HepG2 (cell line): Measurements from ENCODE around the gene HOXA5. TPM values are rescaled to one million over a fixed set of nuclear protein-coding genes. Genes with fewer than 3 reads are reported as not detected.

ENCODE experiments used
- EZH2 ChIP-seq: conservative IDR thresholded peaks from 2 replicates; pipeline ENCODE4 v1.6.1; 2012; ENCODE audit warnings: mild to moderate bottlenecking, low read depth, low read length, moderate library complexity
- HDAC6 ChIP-seq: fragments of 200-600 bp; sonication (generic); IDR thresholded peaks from 2 replicates; pipeline ENCODE4 v1.7.0; 2017; ENCODE audit warnings: mild to moderate bottlenecking, antibody characterized with exemption, low read length, low read depth
- IRX3 ChIP-seq: sonication (generic); formaldehyde crosslinking; IDR thresholded peaks from 2 replicates; pipeline ENCODE4 v1.8.1; 2023; ENCODE audit warnings: mild to moderate bottlenecking, low read depth, missing genetic modification reagents, borderline replicate concordance
- NR1H2 ChIP-seq: sonication (generic); formaldehyde crosslinking; IDR thresholded peaks from 2 replicates; pipeline ENCODE4 v1.8.1; 2022; ENCODE audit warnings: low read depth, missing genetic modification reagents, borderline replicate concordance
- NR3C1 ChIP-seq: sonication (generic); formaldehyde crosslinking; IDR thresholded peaks from 2 replicates; pipeline ENCODE4 v1.4.0; 2020; ENCODE audit warnings: missing genetic modification reagents
- SMARCC2 ChIP-seq: fragments of 450-650 bp; IDR thresholded peaks from 2 replicates; pipeline ENCODE4 v1.6.1; 2017; ENCODE audit warnings: antibody characterized with exemption, mild to moderate bottlenecking
- SP4 ChIP-seq: sonication (generic); formaldehyde crosslinking; IDR thresholded peaks from 2 replicates; pipeline ENCODE4 v1.8.1; 2023; ENCODE audit warnings: mild to moderate bottlenecking, missing genetic modification reagents
- ZMAT3 ChIP-seq: sonication (generic); formaldehyde crosslinking; conservative IDR thresholded peaks from 2 replicates; pipeline ENCODE4 v1.7.0; 2021; ENCODE audit warnings: missing genetic modification reagents
- ZMYM2 ChIP-seq: sonication (generic); formaldehyde crosslinking; IDR thresholded peaks from 2 replicates; pipeline ENCODE4 v1.8.0; 2022; ENCODE audit warnings: mild to moderate bottlenecking, missing genetic modification reagents
- ZNF34 ChIP-seq: sonication (generic); formaldehyde crosslinking; IDR thresholded peaks from 2 replicates; pipeline ENCODE4 v1.4.0; 2020; ENCODE audit warnings: mild to moderate bottlenecking, missing genetic modification reagents, borderline replicate concordance
- ZNF468 ChIP-seq: sonication (generic); formaldehyde crosslinking; IDR thresholded peaks from 2 replicates; pipeline ENCODE4 v1.8.0; 2022; ENCODE audit warnings: mild to moderate bottlenecking, moderate library complexity, missing genetic modification reagents
- ZNF556 ChIP-seq: sonication (generic); formaldehyde crosslinking; IDR thresholded peaks from 2 replicates; pipeline ENCODE4 v1.4.0; 2020; ENCODE audit warnings: mild to moderate bottlenecking, missing genetic modification reagents, borderline replicate concordance
- ZSCAN22 ChIP-seq: sonication (generic); formaldehyde crosslinking; IDR thresholded peaks from 2 replicates; pipeline ENCODE4 v1.4.0; 2020; ENCODE audit warnings: mild to moderate bottlenecking, missing genetic modification reagents
- polyA plus RNA-seq, 8 experiments: library from polyadenylated mRNA; depleted of rRNA in 3 of 8; stranded (reverse) in 7 of 8; unstranded in 1 of 8; fragments of >200 nt; fragmentation: Illumina TruSeq in 4 of 8; extraction: Trizol in 4 of 8; gene quantifications; 2 replicates each; pipeline versions ENCODE4 v1.2.1 to v1.2.3, GENCODE V29; 2011 to 2016; ENCODE audit warnings: low read depth in 4 of 8, missing spikeins in 1 of 8, mixed read lengths in 1 of 8; ENCODE audit not compliant: insufficient read depth in 1 of 8
- total RNA-seq, 5 experiments: library from RNA; depleted of rRNA; stranded (reverse); fragments of >200 nt; fragmentation: Illumina TruSeq; extraction: Trizol; gene quantifications; 2 replicates each; pipeline ENCODE4 v1.2.3, GENCODE V29; 2016; ENCODE audit warnings: low read depth in 1 of 5
- TF ChIP-seq, protein P1 (sequence below): sonication (generic); formaldehyde crosslinking; IDR thresholded peaks from 2 replicates; pipeline ENCODE4 v1.8.0; 2022; ENCODE audit warnings: mild to moderate bottlenecking, missing genetic modification reagents, borderline replicate concordance
- TF ChIP-seq, protein P2 (sequence below): sonication (generic); formaldehyde crosslinking; IDR thresholded peaks from 2 replicates; pipeline ENCODE4 v1.4.0; 2020; ENCODE audit warnings: missing genetic modification reagents, borderline replicate concordance
- TF ChIP-seq, protein P3 (sequence below): sonication (generic); formaldehyde crosslinking; IDR thresholded peaks from 2 replicates; pipeline ENCODE4 v1.4.0; 2020; ENCODE audit warnings: mild to moderate bottlenecking, low read depth, missing genetic modification reagents
- TF ChIP-seq, protein P4 (sequence below): sonication (generic); formaldehyde crosslinking; IDR thresholded peaks from 2 replicates; pipeline ENCODE4 v1.9.0; 2021; ENCODE audit warnings: missing genetic modification reagents, borderline replicate concordance
- TF ChIP-seq, protein P5 (sequence below): sonication (generic); formaldehyde crosslinking; IDR thresholded peaks from 2 replicates; pipeline ENCODE4 v1.4.0; 2020; ENCODE audit warnings: missing genetic modification reagents, mild to moderate bottlenecking, borderline replicate concordance
- TF ChIP-seq, protein P6 (sequence below): IDR thresholded peaks from 2 replicates; pipeline ENCODE4 v1.6.1; 2016

HOXA5 gene
- total and polyA plus RNA-seq, 2 of the 13 experiments (the other 11 are each of a cell fraction or from before 2014, with no cell fraction given), result 3.2 to 3.6 TPM

DNA sequence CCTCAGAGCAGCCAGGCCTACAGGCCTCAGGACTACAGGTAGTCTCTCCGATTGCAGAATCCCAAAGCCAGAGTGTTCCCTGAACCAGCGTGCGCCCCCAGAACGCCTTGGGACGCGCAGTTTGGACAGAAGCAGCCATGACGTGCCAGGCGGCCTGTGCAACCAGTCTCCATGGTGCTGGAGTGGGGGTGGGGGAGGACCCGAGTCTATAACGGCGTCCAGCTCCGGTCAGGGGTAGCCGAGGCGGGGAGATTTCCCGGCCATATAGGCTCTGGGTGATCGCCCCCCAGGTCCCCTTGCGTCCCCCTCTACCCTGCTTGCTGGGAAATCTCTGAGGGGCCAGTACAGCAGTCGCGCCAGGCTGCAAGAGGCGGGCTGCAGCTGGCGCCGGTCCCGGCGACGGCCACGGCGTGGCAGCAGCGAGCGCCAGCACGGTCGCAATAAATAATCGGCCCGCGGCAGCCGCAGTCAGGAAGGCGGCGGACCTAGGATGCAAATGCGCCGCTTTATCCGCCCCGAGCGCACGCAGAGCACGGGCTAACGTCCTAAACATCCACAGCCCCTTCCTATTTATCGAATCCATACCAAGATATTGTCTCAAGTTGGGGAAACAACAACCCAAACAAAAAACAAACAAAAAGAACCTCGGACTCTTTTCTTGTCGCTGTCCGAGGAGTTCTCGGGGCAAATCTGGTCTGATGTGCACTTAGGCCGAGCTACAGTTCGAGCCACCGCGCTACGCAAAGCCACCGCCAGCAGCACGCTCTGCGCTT, 7.3 kb upstream of the HOXA5 start (continued):
- TF ChIP-seq ZMAT3 (CRISPR knock-in tag) (peak; percentile 65; the same call in 1 of the 2 replicates), SMARCC2 (no peak), EZH2 (no peak), ZMYM2 (CRISPR knock-in tag) (no peak), SP4 (CRISPR knock-in tag) (peak; percentile 70), HDAC6 (no peak), ZNF468 (CRISPR knock-in tag) (no peak), ZNF34 (CRISPR knock-in tag) (no peak), IRX3 (CRISPR knock-in tag) (no peak), ZNF556 (CRISPR knock-in tag) (0 out of 2 replicates have a peak, but pooled peaks have one; percentile 10), NR1H2 (CRISPR knock-in tag) (no peak; the same call in 1 of the 2 replicates), ZSCAN22 (CRISPR knock-in tag) (no peak), NR3C1 (no peak)
- TF ChIP-seq, protein P1, sequence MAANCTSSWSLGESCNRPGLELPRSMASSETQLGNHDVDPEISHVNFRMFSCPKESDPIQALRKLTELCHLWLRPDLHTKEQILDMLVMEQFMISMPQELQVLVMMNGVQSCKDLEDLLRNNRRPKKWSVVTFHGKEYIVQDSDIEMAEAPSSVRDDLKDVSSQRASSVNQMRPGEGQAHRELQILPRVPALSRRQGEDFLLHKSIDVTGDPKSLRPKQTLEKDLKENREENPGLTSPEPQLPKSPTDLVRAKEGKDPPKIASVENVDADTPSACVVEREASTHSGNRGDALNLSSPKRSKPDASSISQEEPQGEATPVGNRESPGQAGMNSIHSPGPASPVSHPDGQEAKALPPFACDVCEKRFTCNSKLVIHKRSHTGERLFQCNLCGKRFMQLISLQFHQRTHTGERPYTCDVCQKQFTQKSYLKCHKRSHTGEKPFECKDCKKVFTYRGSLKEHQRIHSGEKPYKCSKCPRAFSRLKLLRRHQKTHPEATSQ, result no peak
- TF ChIP-seq, protein P2, sequence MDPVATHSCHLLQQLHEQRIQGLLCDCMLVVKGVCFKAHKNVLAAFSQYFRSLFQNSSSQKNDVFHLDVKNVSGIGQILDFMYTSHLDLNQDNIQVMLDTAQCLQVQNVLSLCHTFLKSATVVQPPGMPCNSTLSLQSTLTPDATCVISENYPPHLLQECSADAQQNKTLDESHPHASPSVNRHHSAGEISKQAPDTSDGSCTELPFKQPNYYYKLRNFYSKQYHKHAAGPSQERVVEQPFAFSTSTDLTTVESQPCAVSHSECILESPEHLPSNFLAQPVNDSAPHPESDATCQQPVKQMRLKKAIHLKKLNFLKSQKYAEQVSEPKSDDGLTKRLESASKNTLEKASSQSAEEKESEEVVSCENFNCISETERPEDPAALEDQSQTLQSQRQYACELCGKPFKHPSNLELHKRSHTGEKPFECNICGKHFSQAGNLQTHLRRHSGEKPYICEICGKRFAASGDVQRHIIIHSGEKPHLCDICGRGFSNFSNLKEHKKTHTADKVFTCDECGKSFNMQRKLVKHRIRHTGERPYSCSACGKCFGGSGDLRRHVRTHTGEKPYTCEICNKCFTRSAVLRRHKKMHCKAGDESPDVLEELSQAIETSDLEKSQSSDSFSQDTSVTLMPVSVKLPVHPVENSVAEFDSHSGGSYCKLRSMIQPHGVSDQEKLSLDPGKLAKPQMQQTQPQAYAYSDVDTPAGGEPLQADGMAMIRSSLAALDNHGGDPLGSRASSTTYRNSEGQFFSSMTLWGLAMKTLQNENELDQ, result no peak
- TF ChIP-seq, protein P3, sequence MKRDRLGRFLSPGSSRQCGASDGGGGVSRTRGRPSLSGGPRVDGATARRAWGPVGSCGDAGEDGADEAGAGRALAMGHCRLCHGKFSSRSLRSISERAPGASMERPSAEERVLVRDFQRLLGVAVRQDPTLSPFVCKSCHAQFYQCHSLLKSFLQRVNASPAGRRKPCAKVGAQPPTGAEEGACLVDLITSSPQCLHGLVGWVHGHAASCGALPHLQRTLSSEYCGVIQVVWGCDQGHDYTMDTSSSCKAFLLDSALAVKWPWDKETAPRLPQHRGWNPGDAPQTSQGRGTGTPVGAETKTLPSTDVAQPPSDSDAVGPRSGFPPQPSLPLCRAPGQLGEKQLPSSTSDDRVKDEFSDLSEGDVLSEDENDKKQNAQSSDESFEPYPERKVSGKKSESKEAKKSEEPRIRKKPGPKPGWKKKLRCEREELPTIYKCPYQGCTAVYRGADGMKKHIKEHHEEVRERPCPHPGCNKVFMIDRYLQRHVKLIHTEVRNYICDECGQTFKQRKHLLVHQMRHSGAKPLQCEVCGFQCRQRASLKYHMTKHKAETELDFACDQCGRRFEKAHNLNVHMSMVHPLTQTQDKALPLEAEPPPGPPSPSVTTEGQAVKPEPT (CRISPR knock-in tag), result no peak
- TF ChIP-seq, protein P4, sequence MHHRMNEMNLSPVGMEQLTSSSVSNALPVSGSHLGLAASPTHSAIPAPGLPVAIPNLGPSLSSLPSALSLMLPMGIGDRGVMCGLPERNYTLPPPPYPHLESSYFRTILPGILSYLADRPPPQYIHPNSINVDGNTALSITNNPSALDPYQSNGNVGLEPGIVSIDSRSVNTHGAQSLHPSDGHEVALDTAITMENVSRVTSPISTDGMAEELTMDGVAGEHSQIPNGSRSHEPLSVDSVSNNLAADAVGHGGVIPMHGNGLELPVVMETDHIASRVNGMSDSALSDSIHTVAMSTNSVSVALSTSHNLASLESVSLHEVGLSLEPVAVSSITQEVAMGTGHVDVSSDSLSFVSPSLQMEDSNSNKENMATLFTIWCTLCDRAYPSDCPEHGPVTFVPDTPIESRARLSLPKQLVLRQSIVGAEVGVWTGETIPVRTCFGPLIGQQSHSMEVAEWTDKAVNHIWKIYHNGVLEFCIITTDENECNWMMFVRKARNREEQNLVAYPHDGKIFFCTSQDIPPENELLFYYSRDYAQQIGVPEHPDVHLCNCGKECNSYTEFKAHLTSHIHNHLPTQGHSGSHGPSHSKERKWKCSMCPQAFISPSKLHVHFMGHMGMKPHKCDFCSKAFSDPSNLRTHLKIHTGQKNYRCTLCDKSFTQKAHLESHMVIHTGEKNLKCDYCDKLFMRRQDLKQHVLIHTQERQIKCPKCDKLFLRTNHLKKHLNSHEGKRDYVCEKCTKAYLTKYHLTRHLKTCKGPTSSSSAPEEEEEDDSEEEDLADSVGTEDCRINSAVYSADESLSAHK, result no peak
- TF ChIP-seq, protein P5, sequence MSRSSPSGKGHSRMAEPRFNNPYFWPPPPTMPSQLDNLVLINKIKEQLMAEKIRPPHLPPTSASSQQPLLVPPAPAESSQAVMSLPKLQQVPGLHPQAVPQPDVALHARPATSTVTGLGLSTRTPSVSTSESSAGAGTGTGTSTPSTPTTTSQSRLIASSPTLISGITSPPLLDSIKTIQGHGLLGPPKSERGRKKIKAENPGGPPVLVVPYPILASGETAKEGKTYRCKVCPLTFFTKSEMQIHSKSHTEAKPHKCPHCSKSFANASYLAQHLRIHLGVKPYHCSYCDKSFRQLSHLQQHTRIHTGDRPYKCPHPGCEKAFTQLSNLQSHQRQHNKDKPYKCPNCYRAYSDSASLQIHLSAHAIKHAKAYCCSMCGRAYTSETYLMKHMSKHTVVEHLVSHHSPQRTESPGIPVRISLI, result no peak
- TF ChIP-seq, protein P6, sequence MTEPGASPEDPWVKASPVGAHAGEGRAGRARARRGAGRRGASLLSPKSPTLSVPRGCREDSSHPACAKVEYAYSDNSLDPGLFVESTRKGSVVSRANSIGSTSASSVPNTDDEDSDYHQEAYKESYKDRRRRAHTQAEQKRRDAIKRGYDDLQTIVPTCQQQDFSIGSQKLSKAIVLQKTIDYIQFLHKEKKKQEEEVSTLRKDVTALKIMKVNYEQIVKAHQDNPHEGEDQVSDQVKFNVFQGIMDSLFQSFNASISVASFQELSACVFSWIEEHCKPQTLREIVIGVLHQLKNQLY, result no peak
